ENCODE data around the gene KCNH1. TPM values are rescaled to one million over a fixed set of nuclear protein-coding genes. Genes with fewer than 3 reads are reported as not detected.

The KCNH1 gene
- total and polyA plus RNA-seq, 9 donors, result 0.11 to 0.46 TPM; not detected in 7

GRCh38 chr1:211145944-211146343 is 12.0 kb upstream of the KCNH1 start:
- H3K4me3 ChIP-seq, result no peak overlapping the region
- no peaks in the 10 kb centered on the region for H3K36me3 ChIP-seq
- no peak for DNase-seq
- WGBS, 3 donors, result 53 to 69% (median 57%) methylated on average over 4 of the region's 4 CpGs
- intact Hi-C loops (cut with DNase I), result no loop called here
- H3K9me3 ChIP-seq, result no peaks in the 10 kb centered on the region
- H3K4me1 ChIP-seq (ENCODE audit: insufficient read depth), result no peaks in the 10 kb centered on the region
- TF ChIP-seq CTCF (IDR thresholded peaks at IDR 0.05) (no peak), POLR2A (IDR thresholded peaks at IDR 0.05) (no peak), EP300 (IDR thresholded peaks at IDR 0.05) (no peak)
- no peak overlapping the region for H3K27ac ChIP-seq
- H3K27me3 ChIP-seq, result no peaks in the 10 kb centered on the region

- 14 to 18% (median 14%) methylated on average over 5 of the region's 5 CpGs for WGBS, 3 donors
- Histone ChIP-seq H3K4me1 (ENCODE audit: insufficient read depth) (peaks cover 2% of the 10 kb centered on the region), H3K4me3 (no peak overlapping the region), H3K27me3 (no peaks in the 10 kb centered on the region), H3K9me3 (no peaks in the 10 kb centered on the region), H3K27ac (no peak overlapping the region), H3K36me3 (no peaks in the 10 kb centered on the region)
- TF ChIP-seq POLR2A (IDR thresholded peaks at IDR 0.05), result no peak
- TF ChIP-seq CTCF (IDR thresholded peaks at IDR 0.05), result peak in 2 of 3 donors; percentile 21 to 32
- DNase-seq, result no peak
- intact Hi-C loops (cut with DNase I), result loop anchor here in 1 of 4 donors (10.0 kb wide), 1 partner anchor 731 kb away; no protein-coding TSS in a partner anchor
These were observed 1.5 kb upstream of the KCNH1 start for GRCh38 chr1:211135342-211135950.

- Histone ChIP-seq H3K27me3 (no peaks in the 10 kb centered on the region), H3K4me3 (peak overlapping the region; percentile 31), H3K9me3 (no peaks in the 10 kb centered on the region), H3K36me3 (no peaks in the 10 kb centered on the region), H3K4me1 (ENCODE audit: insufficient read depth) (peaks cover 2% of the 10 kb centered on the region), H3K27ac (no peak overlapping the region)
- intact Hi-C loops (cut with DNase I), result loop anchor here in 3 of 4 donors (5.0 to 10.0 kb wide), 3 partner anchors 686 to 729 kb away; no protein-coding TSS in a partner anchor
- WGBS, 3 donors, result 0 to 2% (median 2%) methylated on average over 19 to 31 of the region's 31 CpGs
- peak in 1 of 5 donors; percentile 15 for DNase-seq
- TF ChIP-seq CTCF (IDR thresholded peaks at IDR 0.05) (no peak), POLR2A (IDR thresholded peaks at IDR 0.05) (no peak), EP300 (IDR thresholded peaks at IDR 0.05) (no peak)
These were observed 534 bp downstream of the KCNH1 start for GRCh38 chr1:211133393-211133835.

GRCh38 chr1:211132721-211133392 is 1.1 kb downstream of the KCNH1 start:
- Histone ChIP-seq H3K4me1 (ENCODE audit: insufficient read depth) (peaks cover 2% of the 10 kb centered on the region), H3K36me3 (no peaks in the 10 kb centered on the region), H3K9me3 (no peaks in the 10 kb centered on the region), H3K27ac (no peak overlapping the region), H3K4me3 (no peak overlapping the region), H3K27me3 (no peaks in the 10 kb centered on the region)
- no peak for TF ChIP-seq POLR2A (IDR thresholded peaks at IDR 0.05)
- TF ChIP-seq EP300 (IDR thresholded peaks at IDR 0.05), result no peak
- no peak for TF ChIP-seq CTCF (IDR thresholded peaks at IDR 0.05)
- no peak for DNase-seq
- intact Hi-C loops (cut with DNase I), result loop anchor here in 3 of 4 donors (5.0 to 10.0 kb wide), 3 partner anchors 686 to 728 kb away; no protein-coding TSS in a partner anchor
- 13 to 21% (median 13%) methylated on average over 20 of the region's 20 CpGs for WGBS, 3 donors
